Stomach (tissue), 9 donors: ENCODE results near the gene RHBDF1. TPM values are rescaled to one million over a fixed set of nuclear protein-coding genes. Genes with fewer than 3 reads are reported as not detected.

Experiments
- DNase-seq, 2 donors: peaks; one replicate each; pipeline versions ENCODE4 v3.0.0 to v3.0.0-alpha.2; 2013 to 2019
- H3K27ac ChIP-seq, 5 donors: fragments of 200-600 bp in 4 of 5; sonication (generic) in 4 of 5; one replicate each; pipeline ENCODE4 v1.5.1; 2013 to 2019; ENCODE audit warnings: mild to moderate bottlenecking in 1 of 5, moderate library complexity in 1 of 5
- H3K27me3 ChIP-seq, 3 donors: fragments of 200-600 bp; sonication (generic); one replicate each; pipeline ENCODE4 v1.5.1; 2017 to 2019; ENCODE audit warnings: mixed run types in 1 of 3
- H3K36me3 ChIP-seq, 4 donors: fragments of 200-600 bp; sonication (generic); 1 replicate in 3 of 4; 2 replicates in 1 of 4; pipeline ENCODE4 v1.5.1; 2016 to 2019
- H3K4me1 ChIP-seq, 4 donors: fragments of 200-600 bp; sonication (generic); one replicate each; pipeline ENCODE4 v1.5.1; 2016 to 2019
- H3K4me3 ChIP-seq, 4 donors: fragments of 200-600 bp; sonication (generic) in 3 of 4; one replicate each; pipeline ENCODE4 v1.5.1; 2016 to 2019; ENCODE audit warnings: mild to moderate bottlenecking in 1 of 4
- H3K9me3 ChIP-seq, 4 donors: fragments of 200-600 bp; sonication (generic); one replicate each; pipeline ENCODE4 v1.5.1; 2016 to 2019
- CTCF ChIP-seq, 7 experiments: fragments of 450-650 bp in 4 of 7; fragments of 200-600 bp in 3 of 7; sonication (generic) in 3 of 7; IDR thresholded peaks; one replicate each; pipeline ENCODE4 v1.5.1; 2016 to 2019; ENCODE audit warnings: antibody characterized with exemption in 7 of 7, control low read depth in 2 of 7, mild to moderate bottlenecking in 1 of 7
- EP300 ChIP-seq: sonication (generic); formaldehyde crosslinking; IDR thresholded peaks from one replicate; pipeline ENCODE4 v1.6.1; 2017; ENCODE audit warnings: antibody characterized with exemption
- POLR2A ChIP-seq, 4 donors: fragments of 450-650 bp; IDR thresholded peaks; one replicate each; pipeline ENCODE4 v1.6.1; 2016; ENCODE audit warnings: antibody characterized with exemption in 4 of 4, control low read depth in 2 of 4, mild to moderate bottlenecking in 1 of 4, moderate library complexity in 1 of 4
- POLR2AphosphoS5 ChIP-seq, 3 donors: sonication (generic); formaldehyde crosslinking; IDR thresholded peaks; one replicate each; pipeline ENCODE4 v1.6.1; 2016; ENCODE audit warnings: antibody characterized with exemption in 3 of 3
- WGBS, 5 donors: extraction: QIAGEN DNeasy Blood & Tissue Kit in 3 of 5; methylation state at CpG; one replicate each; pipeline versions ENCODE4 v1.1.5 to v1.1.7; 2013 to 2018; 5-methylcytosine and 5-hydroxymethylcytosine counted together
- intact Hi-C: fragments of 100-400 bp; cut with DNase I; formaldehyde crosslinking; loops from one replicate; pipeline ENCODE4 v1.15.1; 2023; ENCODE audit warnings: low total_unique reads
- polyA plus RNA-seq, 3 donors: library from polyadenylated mRNA; stranded (reverse); fragments of 200-250 nt; gene quantifications; one replicate each; pipeline ENCODE4 v1.2.3, GENCODE V29; 2013
- total RNA-seq, 5 donors: library from RNA; depleted of rRNA; stranded (reverse); fragments of >200 nt; gene quantifications; one replicate each; pipeline versions ENCODE4 v1.1.0 to v1.2.3, GENCODE V29; 2014 to 2016
- donor health status: healthy with polysubstance abuse.
- donor health status: Bipolar disorder and iron deficiency.
- donor health status: healthy.

Gene RHBDF1
- total and polyA plus RNA-seq, 8 donors: 10.2 to 185 (median 28.9) TPM

GRCh38 chr16:119295-119694, 46.9 kb upstream of the RHBDF1 start:
- Histone ChIP-seq H3K27ac (no peak overlapping the region), H3K4me3 (no peak overlapping the region), H3K4me1 (peaks cover 0 to 4% (median 0%) of the 10 kb centered on the region in 4 donors), H3K27me3 (no peaks in the 10 kb centered on the region), H3K9me3 (no peaks in the 10 kb centered on the region), H3K36me3 (peaks cover 5 to 66% (median 42%) of the 10 kb centered on the region in 4 donors)
- intact Hi-C loops: loop anchor here (5.0 kb wide), 1 partner anchor 63 kb away; the partner anchor contains the start of gene HBQ1
- no peak for DNase-seq
- 91 to 95% (median 93%) methylated on average over 5 of the region's 5 CpGs for WGBS, 5 donors
- TF ChIP-seq POLR2A (IDR thresholded peaks at IDR 0.05): no peak
- no peak for TF ChIP-seq POLR2AphosphoS5 (IDR thresholded peaks at IDR 0.05)
- TF ChIP-seq CTCF (IDR thresholded peaks at IDR 0.05): no peak
- TF ChIP-seq EP300: no peak

- Histone ChIP-seq H3K36me3 (peaks cover 5 to 66% (median 42%) of the 10 kb centered on the region in 4 donors), H3K4me1 (peaks cover 0 to 4% (median 0%) of the 10 kb centered on the region in 4 donors), H3K27ac (no peak overlapping the region), H3K9me3 (no peaks in the 10 kb centered on the region), H3K27me3 (no peaks in the 10 kb centered on the region), H3K4me3 (no peak overlapping the region)
- no peak for DNase-seq
- intact Hi-C loops: loop anchor here (5.0 kb wide), 1 partner anchor 63 kb away; the partner anchor contains the start of gene HBQ1
- TF ChIP-seq CTCF (IDR thresholded peaks at IDR 0.05) (no peak), EP300 (no peak), POLR2A (IDR thresholded peaks at IDR 0.05) (no peak), POLR2AphosphoS5 (IDR thresholded peaks at IDR 0.05) (no peak)
- 63 to 92% (median 86%) methylated on average over 1 to 2 of the region's 2 CpGs for WGBS, 5 donors
Measured at GRCh38 chr16:118857-119256, 46.4 kb upstream of the RHBDF1 start.

GRCh38 chr16:117379-118365, 45.2 kb upstream of the RHBDF1 start:
- peak; percentile 73 to 88 for DNase-seq
- intact Hi-C loops: loop anchor here (5.0 kb wide), 1 partner anchor 65 kb away; the partner anchor contains the start of gene HBQ1
- 56 to 68% (median 59%) methylated on average over 7 to 19 of the region's 19 CpGs for WGBS, 5 donors

More at GRCh38 chr16:117379-118365, 45.2 kb upstream of the RHBDF1 start:
- Histone ChIP-seq H3K27ac (no peak overlapping the region), H3K27me3 (no peaks in the 10 kb centered on the region), H3K4me1 (peaks cover 0 to 12% (median 0%) of the 10 kb centered on the region in 4 donors), H3K4me3 (no peak overlapping the region), H3K36me3 (peaks cover 0 to 66% (median 40%) of the 10 kb centered on the region in 4 donors), H3K9me3 (no peaks in the 10 kb centered on the region)
- TF ChIP-seq CTCF (IDR thresholded peaks at IDR 0.05): peak in 5 of 7 experiments; percentile 40 to 68 (median 66)
- TF ChIP-seq POLR2A (IDR thresholded peaks at IDR 0.05): no peak
- TF ChIP-seq POLR2AphosphoS5 (IDR thresholded peaks at IDR 0.05): peak in 1 of 3 donors; percentile 3
- TF ChIP-seq EP300: no peak
